K562 (cell line): ENCODE data around the gene STAT6. TPM values are rescaled to one million over a fixed set of nuclear protein-coding genes. Genes with fewer than 3 reads are reported as not detected.

ENCODE experiments used
- ATAC-seq: fragments of 200-7000 bp; cut with Tn5 transposase; 3 replicates; pipeline ENCODE4 v1.9.1; 2020; ENCODE audit warnings: moderate library complexity
- BruUV-seq: library from RNA; stranded (reverse); fragments of 400-500 nt; replicated peaks from 2 replicates; lab custom pipeline; 2021; lab: Mats Ljungman, UMichigan
- CTCF ChIA-PET: fragments of 300-600 bp; formaldehyde crosslinking; extraction: SDS; loops from one replicate; lab custom pipeline; 2021; ENCODE audit warnings: low intra/inter-chr PET ratio; lab: Yijun Ruan, JAX
- POLR2A ChIA-PET: fragments of 300-600, 350-650 bp; sonication (Branson Sonifier 250); formaldehyde crosslinking; extraction: SDS; loops from one replicate; lab custom pipeline; 2021; ENCODE audit warnings: antibody characterized with exemption, inconsistent platforms; lab: Yijun Ruan, JAX
- DNase-seq, 4 experiments: peaks; one replicate each; pipeline versions ENCODE4 v3.0.0 to v3.0.0-alpha.2; 2011 to 2018; ENCODE audit warnings: low spot score in 3 of 4, mixed read lengths in 3 of 4; ENCODE audit errors: extremely low read depth in 1 of 4
- FAIRE-seq: peaks from 2 replicates; lab custom pipeline; 2011; peaks lifted over from hg19 to GRCh38; lab: Jason Lieb, UNC
- H2AFZ ChIP-seq: 2 replicates; pipeline ENCODE4 v1.6.0; 2011; ENCODE audit warnings: low read depth, low read length, control low read depth, inconsistent platforms
- H3K27ac ChIP-seq: fragments of 200-600 bp; 3 replicates; pipeline ENCODE4 v1.8.0; 2011; ENCODE audit warnings: low read depth, mild to moderate bottlenecking, control low read depth, inconsistent platforms, low read length, moderate library complexity, mixed read lengths; ENCODE audit errors: extremely low read depth
- H3K27me3 ChIP-seq, 2 experiments: fragments of 300-600 bp in 1 of 2; 2 replicates in 1 of 2; 3 replicates in 1 of 2; pipeline versions ENCODE4 v1.6.0 to v1.8.0; 2011; ENCODE audit warnings: inconsistent platforms in 2 of 2, low read length in 2 of 2, mild to moderate bottlenecking in 1 of 2, mixed read lengths in 1 of 2, moderate library complexity in 1 of 2; ENCODE audit not compliant: control insufficient read depth in 2 of 2, insufficient read depth in 2 of 2
- H3K36me3 ChIP-seq: fragments of 300-600 bp; 3 replicates; pipeline ENCODE4 v1.8.0; 2011; ENCODE audit warnings: mild to moderate bottlenecking, low read length, inconsistent platforms; ENCODE audit not compliant: control insufficient read depth, insufficient read depth
- H3K4me1 ChIP-seq, 2 experiments: fragments of 200-600 bp in 1 of 2; replicated peaks in 1 of 2; 2 replicates in 1 of 2; 3 replicates in 1 of 2; pipeline versions ENCODE4 v1.5.1 to v1.8.0; 2011; ENCODE audit warnings: inconsistent platforms in 2 of 2, low read length in 2 of 2, mild to moderate bottlenecking in 1 of 2, mixed read lengths in 1 of 2, moderate library complexity in 1 of 2; ENCODE audit not compliant: control insufficient read depth in 2 of 2, insufficient read depth in 2 of 2
- H3K4me2 ChIP-seq: 2 replicates; pipeline ENCODE4 v1.6.1; 2011; ENCODE audit warnings: low read length, control low read depth, inconsistent platforms, mixed read lengths; ENCODE audit not compliant: insufficient read depth
- H3K4me3 ChIP-seq: fragments of 200-600 bp; sonication (generic), shearing (Covaris generic); 2 replicates; pipeline ENCODE4 v1.5.1; 2016; ENCODE audit warnings: control low read depth, inconsistent platforms
- H3K79me2 ChIP-seq: fragments of 200-600 bp; 3 replicates; pipeline ENCODE4 v1.8.0; 2011; ENCODE audit warnings: low read length, inconsistent platforms; ENCODE audit not compliant: control insufficient read depth, insufficient read depth
- H3K9ac ChIP-seq, 2 experiments: 2 replicates each; pipeline versions ENCODE4 v1.6.0 to v1.6.1; 2011; ENCODE audit warnings: low read depth in 2 of 2, low read length in 2 of 2, control low read depth in 1 of 2, inconsistent platforms in 1 of 2, mild to moderate bottlenecking in 1 of 2, mixed read lengths in 1 of 2; ENCODE audit not compliant: insufficient read depth in 1 of 2
- H3K9me1 ChIP-seq: one replicate; pipeline ENCODE4 v1.6.0; 2011; ENCODE audit warnings: inconsistent platforms, mild to moderate bottlenecking, low read length, moderate library complexity; ENCODE audit not compliant: control insufficient read depth, insufficient read depth
- H3K9me3 ChIP-seq: replicated peaks from 2 replicates; pipeline ENCODE4 v1.5.1; 2011; ENCODE audit warnings: low read depth, low read length, inconsistent platforms; ENCODE audit not compliant: control insufficient read depth, insufficient read depth
- H4K20me1 ChIP-seq: replicated peaks from 2 replicates; pipeline ENCODE4 v1.6.1; 2011; ENCODE audit warnings: low read length, inconsistent platforms, mixed read lengths; ENCODE audit not compliant: control insufficient read depth, insufficient read depth
- HCFC1 ChIP-seq: IDR thresholded peaks from 2 replicates; pipeline ENCODE4 v1.6.1; 2012; ENCODE audit warnings: low read depth, low read length, improper control_type of control experiment
- KDM1A ChIP-seq, 2 experiments: fragments of 450-650 bp; IDR thresholded peaks; 2 replicates each; pipeline ENCODE4 v1.6.1; 2016; ENCODE audit warnings: mild to moderate bottlenecking in 2 of 2
- POLR2A ChIP-seq: fragments of 450-650 bp; conservative IDR thresholded peaks from 2 replicates; pipeline ENCODE4 v1.6.1; 2016
- SP1 ChIP-seq: sonication (generic); formaldehyde crosslinking; IDR thresholded peaks from 2 replicates; pipeline ENCODE4 v1.8.1; 2022; ENCODE audit warnings: mild to moderate bottlenecking, missing genetic modification reagents
- SPI1 ChIP-seq: IDR thresholded peaks from 2 replicates; pipeline ENCODE4 v1.6.1; 2011; ENCODE audit warnings: low read depth, low read length, control low read depth, borderline replicate concordance
- TAL1 ChIP-seq: fragments of 450-650 bp; IDR thresholded peaks from 2 replicates; pipeline ENCODE4 v1.6.1; 2016; ENCODE audit warnings: mild to moderate bottlenecking
- TGIF2 ChIP-seq: sonication (generic); formaldehyde crosslinking; IDR thresholded peaks from 2 replicates; pipeline ENCODE4 v1.8.1; 2022; ENCODE audit warnings: mild to moderate bottlenecking, missing genetic modification reagents, moderate library complexity
- TRIM28 ChIP-seq: fragments of 450-650 bp; IDR thresholded peaks from 2 replicates; pipeline ENCODE4 v1.6.1; 2017
- ZNF174 ChIP-seq: fragments of 250-450 bp; sonication (Bioruptor Pico); IDR thresholded peaks from 2 replicates; pipeline ENCODE4 v1.4.0; 2020; ENCODE audit warnings: mild to moderate bottlenecking
- ZNF830 ChIP-seq: fragments of 250-450 bp; sonication (Bioruptor Pico); IDR thresholded peaks from 2 replicates; pipeline ENCODE4 v1.5.0; 2021; ENCODE audit warnings: mild to moderate bottlenecking
- WGBS: fragments of 100-300 bp; shearing (Covaris generic); methylation state at CpG from one replicate; pipeline ENCODE4 v1.1.6; 2016; ENCODE audit warnings: low coverage, mixed read lengths; ENCODE audit not compliant: insufficient coverage; ENCODE audit errors: missing lambda C conversion rate; 5-methylcytosine and 5-hydroxymethylcytosine counted together
- in situ Hi-C: fragments of 300-500 bp; cut with MboI; formaldehyde crosslinking; loops from 4 replicates; pipeline ENCODE4 v1.15.0; 2018; ENCODE audit warnings: inconsistent platforms, mixed read lengths
- intact Hi-C: fragments of 100-400 bp; cut with micrococcal nuclease; formaldehyde crosslinking; loops from 2 replicates; pipeline ENCODE4 v1.14.2; 2022
- polyA plus RNA-seq, 8 experiments: library from polyadenylated mRNA; depleted of rRNA in 4 of 8; stranded (reverse) in 5 of 8; unstranded in 3 of 8; fragments of >200 nt; fragmentation: Nextera tagmentation in 2 of 8; fragmentation: Illumina TruSeq in 1 of 8; extraction: Ambion mirVana in 2 of 8; extraction: Trizol in 1 of 8; gene quantifications; 2 replicates each; pipeline versions ENCODE4 v1.2.1 to v1.2.3, GENCODE V29; 2011 to 2014; ENCODE audit warnings: inconsistent platforms in 1 of 8, missing spikeins in 1 of 8
- total RNA-seq, 7 experiments: library from RNA; depleted of rRNA in 6 of 7; stranded (reverse); fragments of >200 nt in 6 of 7; fragmentation: Illumina TruSeq in 2 of 7; extraction: Trizol in 2 of 7; gene quantifications; 2 replicates each; pipeline versions ENCODE4 v1.2.1 to v1.2.3, GENCODE V29; 2011 to 2021; ENCODE audit warnings: low replicate concordance in 1 of 7
- TF ChIP-seq, protein P1 (sequence below): sonication (generic); formaldehyde crosslinking; IDR thresholded peaks from 2 replicates; pipeline ENCODE4 v1.8.0; 2022; ENCODE audit warnings: mild to moderate bottlenecking, missing genetic modification reagents
- TF ChIP-seq, protein P2 (sequence below): IDR thresholded peaks from 2 replicates; pipeline ENCODE4 v1.6.1; 2012; ENCODE audit warnings: low read depth, low read length, improper control_type of control experiment, borderline replicate concordance
- TF ChIP-seq, protein P3 (sequence below): fragments of 450-650 bp; IDR thresholded peaks from 2 replicates; pipeline ENCODE4 v1.6.1; 2018; ENCODE audit not compliant: partially characterized antibody
- TF ChIP-seq, protein P4 (sequence below): sonication (generic); formaldehyde crosslinking; IDR thresholded peaks from 2 replicates; pipeline ENCODE4 v1.8.0; 2022; ENCODE audit warnings: missing genetic modification reagents, mild to moderate bottlenecking, moderate library complexity, borderline replicate concordance

Gene STAT6
- total and polyA plus RNA-seq, 9 of the 15 experiments (the other 6 are each of a cell fraction or from before 2014, with no cell fraction given) = 2.4 to 49.5 (median 26.5) TPM

DNA sequence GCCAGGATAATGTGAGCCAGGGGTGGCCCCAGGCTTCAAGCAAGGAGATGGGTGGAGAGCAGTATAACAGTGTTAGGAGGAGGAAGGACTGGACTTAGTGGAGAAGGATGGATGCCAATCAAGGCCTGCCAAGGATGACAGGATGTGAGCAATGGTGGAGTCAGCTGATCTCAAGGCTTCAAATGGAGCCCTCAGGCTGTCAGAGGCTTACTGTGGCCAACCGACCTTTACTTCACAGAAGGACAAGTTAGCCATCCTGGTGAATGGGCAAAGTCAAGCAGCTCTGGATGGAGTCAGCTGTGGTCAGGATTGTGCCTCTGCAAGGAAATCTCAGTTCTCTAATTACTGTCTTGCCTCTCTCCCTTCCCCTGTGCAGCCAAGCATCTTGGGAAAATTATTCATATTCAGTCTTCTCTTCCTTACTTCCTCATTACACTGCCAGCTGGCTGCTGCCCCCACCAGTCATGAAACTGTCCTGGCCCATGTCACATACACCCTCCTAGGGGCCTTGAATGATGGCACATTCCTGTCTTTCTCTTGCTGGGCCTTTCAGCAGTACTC lies 7.6 kb upstream of the STAT6 start:
- ATAC-seq (no peak; the same call in 2 of the 3 replicates), FAIRE-seq (no peak)

More for the DNA sequence above, 7.6 kb upstream of the STAT6 start:
- Histone ChIP-seq H3K4me1 (peaks cover 10 to 14% of the 10 kb centered on the region in 2 experiments; a peak in 4 of 5 replicates), H3K9ac (no peak overlapping the region), H3K79me2 (no peaks in the 10 kb centered on the region), H3K27me3 (no peaks in the 10 kb centered on the region), H2AFZ (0 out of 2 replicates have a peak overlapping the region, but pooled peaks have one; percentile 10), H3K36me3 (no peaks in the 10 kb centered on the region), H3K4me3 (no peak overlapping the region), H4K20me1 (no peaks in the 10 kb centered on the region; the same call in 1 of the 2 replicates), H3K9me3 (peaks cover 5% of the 10 kb centered on the region), H3K9me1 (no peaks in the 10 kb centered on the region), H3K27ac (no peak overlapping the region), H3K4me2 (no peak overlapping the region)
- 42% methylated on average over 1 of the region's 1 CpG for WGBS
- BruUV-seq = no TSS peak
- CTCF ChIA-PET = interaction anchor here (0.6 kb wide), 1 partner anchor 61 kb away, joined by 3 read pairs; no protein-coding TSS in a partner anchor
- intact Hi-C loops = no loop called here
- POLR2A ChIA-PET = interaction anchor here (0.5 to 1.2 kb wide), 2 partner anchors 8 to 124 kb away, joined by 3 read pairs; no protein-coding TSS in a partner anchor
- in situ Hi-C loops = no loop called here
- no peak for DNase-seq
- TF ChIP-seq TGIF2 (CRISPR knock-in tag) (no peak), ZNF174 (no peak), TAL1 (no peak), SP1 (CRISPR knock-in tag) (no peak), HCFC1 (no peak), KDM1A (IDR thresholded peaks at IDR 0.05) (peak; percentile 14 to 28; a peak in 1 of 4 replicates), SPI1 (no peak), ZNF830 (CRISPR knock-in tag) (no peak), TRIM28 (no peak), POLR2A (no peak)
- TF ChIP-seq, protein P1, sequence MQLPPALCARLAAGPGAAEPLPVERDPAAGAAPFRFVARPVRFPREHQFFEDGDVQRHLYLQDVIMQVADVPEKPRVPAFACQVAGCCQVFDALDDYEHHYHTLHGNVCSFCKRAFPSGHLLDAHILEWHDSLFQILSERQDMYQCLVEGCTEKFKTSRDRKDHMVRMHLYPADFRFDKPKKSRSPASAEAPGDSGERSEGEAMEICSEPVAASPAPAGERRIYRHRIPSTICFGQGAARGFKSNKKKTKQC (CRISPR knock-in tag) = no peak
- TF ChIP-seq, protein P2, sequence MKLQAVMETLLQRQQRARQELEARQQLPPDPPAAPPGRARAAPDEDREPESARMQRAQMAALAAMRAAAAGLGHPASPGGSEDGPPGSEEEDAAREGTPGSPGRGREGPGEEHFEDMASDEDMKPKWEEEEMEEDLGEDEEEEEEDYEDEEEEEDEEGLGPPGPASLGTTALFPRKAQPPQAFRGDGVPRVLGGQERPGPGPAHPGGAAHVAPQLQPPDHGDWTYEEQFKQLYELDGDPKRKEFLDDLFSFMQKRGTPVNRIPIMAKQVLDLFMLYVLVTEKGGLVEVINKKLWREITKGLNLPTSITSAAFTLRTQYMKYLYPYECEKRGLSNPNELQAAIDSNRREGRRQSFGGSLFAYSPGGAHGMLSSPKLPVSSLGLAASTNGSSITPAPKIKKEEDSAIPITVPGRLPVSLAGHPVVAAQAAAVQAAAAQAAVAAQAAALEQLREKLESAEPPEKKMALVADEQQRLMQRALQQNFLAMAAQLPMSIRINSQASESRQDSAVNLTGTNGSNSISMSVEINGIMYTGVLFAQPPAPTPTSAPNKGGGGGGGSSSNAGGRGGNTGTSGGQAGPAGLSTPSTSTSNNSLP = no peak
- TF ChIP-seq, protein P3, sequence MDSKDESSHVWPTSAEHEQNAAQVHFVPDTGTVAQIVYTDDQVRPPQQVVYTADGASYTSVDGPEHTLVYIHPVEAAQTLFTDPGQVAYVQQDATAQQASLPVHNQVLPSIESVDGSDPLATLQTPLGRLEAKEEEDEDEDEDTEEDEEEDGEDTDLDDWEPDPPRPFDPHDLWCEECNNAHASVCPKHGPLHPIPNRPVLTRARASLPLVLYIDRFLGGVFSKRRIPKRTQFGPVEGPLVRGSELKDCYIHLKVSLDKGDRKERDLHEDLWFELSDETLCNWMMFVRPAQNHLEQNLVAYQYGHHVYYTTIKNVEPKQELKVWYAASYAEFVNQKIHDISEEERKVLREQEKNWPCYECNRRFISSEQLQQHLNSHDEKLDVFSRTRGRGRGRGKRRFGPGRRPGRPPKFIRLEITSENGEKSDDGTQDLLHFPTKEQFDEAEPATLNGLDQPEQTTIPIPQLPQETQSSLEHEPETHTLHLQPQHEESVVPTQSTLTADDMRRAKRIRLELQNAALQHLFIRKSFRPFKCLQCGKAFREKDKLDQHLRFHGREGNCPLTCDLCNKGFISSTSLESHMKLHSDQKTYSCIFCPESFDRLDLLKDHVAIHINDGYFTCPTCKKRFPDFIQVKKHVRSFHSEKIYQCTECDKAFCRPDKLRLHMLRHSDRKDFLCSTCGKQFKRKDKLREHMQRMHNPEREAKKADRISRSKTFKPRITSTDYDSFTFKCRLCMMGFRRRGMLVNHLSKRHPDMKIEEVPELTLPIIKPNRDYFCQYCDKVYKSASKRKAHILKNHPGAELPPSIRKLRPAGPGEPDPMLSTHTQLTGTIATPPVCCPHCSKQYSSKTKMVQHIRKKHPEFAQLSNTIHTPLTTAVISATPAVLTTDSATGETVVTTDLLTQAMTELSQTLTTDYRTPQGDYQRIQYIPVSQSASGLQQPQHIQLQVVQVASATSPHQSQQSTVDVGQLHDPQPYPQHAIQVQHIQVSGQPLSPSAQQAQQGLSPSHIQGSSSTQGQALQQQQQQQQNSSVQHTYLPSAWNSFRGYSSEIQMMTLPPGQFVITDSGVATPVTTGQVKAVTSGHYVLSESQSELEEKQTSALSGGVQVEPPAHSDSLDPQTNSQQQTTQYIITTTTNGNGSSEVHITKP = peak; percentile 28
- TF ChIP-seq, protein P4, sequence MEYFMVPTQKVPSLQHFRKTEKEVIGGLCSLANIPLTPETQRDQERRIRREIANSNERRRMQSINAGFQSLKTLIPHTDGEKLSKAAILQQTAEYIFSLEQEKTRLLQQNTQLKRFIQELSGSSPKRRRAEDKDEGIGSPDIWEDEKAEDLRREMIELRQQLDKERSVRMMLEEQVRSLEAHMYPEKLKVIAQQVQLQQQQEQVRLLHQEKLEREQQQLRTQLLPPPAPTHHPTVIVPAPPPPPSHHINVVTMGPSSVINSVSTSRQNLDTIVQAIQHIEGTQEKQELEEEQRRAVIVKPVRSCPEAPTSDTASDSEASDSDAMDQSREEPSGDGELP (CRISPR knock-in tag) = peak; percentile 32; the same call in 1 of the 2 replicates
